ENCODE measurements around the gene CATSPERB.
A peak's percentile ranks its signal among the peaks of the same experiment; 100 is the strongest.
"Not testable (repeated sequence)": the region's sequence is repeated elsewhere in the genome, so short reads cannot be mapped to it uniquely, and the experiment has no call there.

The CATSPERB gene

GRCh38 chr14:91731986-91732385 lies at the start of gene CATSPERB:
TSS of gene CATSPERB (minus strand) at chr14:91732086. CDS start at chr14:91729479, 2,607 bp downstream.
- DNase-seq: no peak

- DNase-seq: no peak
Observed at GRCh38 chr14:91780452-91780851, 48.6 kb upstream of the CATSPERB start.

- no peak for DNase-seq
Observed at GRCh38 chr14:91778217-91778616, 46.3 kb upstream of the CATSPERB start.

GRCh38 chr14:91774140-91775096 lies 42.5 kb upstream of the CATSPERB start:
- no peak for DNase-seq

GRCh38 chr14:91770185-91770584 lies 38.3 kb upstream of the CATSPERB start:
- DNase-seq: no peak

- DNase-seq: no peak
Observed at GRCh38 chr14:91755570-91756295, 23.8 kb upstream of the CATSPERB start.

GRCh38 chr14:91754819-91755218 lies 22.9 kb upstream of the CATSPERB start:
- DNase-seq: no peak

GRCh38 chr14:91754185-91754584 lies 22.3 kb upstream of the CATSPERB start:
- no peak for DNase-seq

GRCh38 chr14:91753501-91754128 lies 21.7 kb upstream of the CATSPERB start:
- no peak for DNase-seq

GRCh38 chr14:91752961-91753360 lies 21.1 kb upstream of the CATSPERB start:
- DNase-seq: no peak

GRCh38 chr14:91751719-91752118 lies 19.8 kb upstream of the CATSPERB start:
- DNase-seq: peak; percentile 3

- no peak for DNase-seq
Observed at GRCh38 chr14:91750634-91751198, 18.8 kb upstream of the CATSPERB start.

GRCh38 chr14:91749868-91750267 lies 18.0 kb upstream of the CATSPERB start:
- no peak for DNase-seq

- no peak for DNase-seq
Observed at GRCh38 chr14:91748049-91748448, 16.2 kb upstream of the CATSPERB start.

- no peak for DNase-seq
Observed at GRCh38 chr14:91745344-91745743, 13.5 kb upstream of the CATSPERB start.

GRCh38 chr14:91744068-91744480 lies 12.2 kb upstream of the CATSPERB start:
- DNase-seq: peak; percentile 5

GRCh38 chr14:91743305-91743653 lies 11.4 kb upstream of the CATSPERB start:
- DNase-seq: no peak

- no peak for DNase-seq
Observed at GRCh38 chr14:91742621-91743304, 10.9 kb upstream of the CATSPERB start.

GRCh38 chr14:91739867-91740266 lies 8.0 kb upstream of the CATSPERB start:
- not testable (repeated sequence) for DNase-seq

- no peak for DNase-seq
Observed at GRCh38 chr14:91737619-91738018, 5.7 kb upstream of the CATSPERB start.

- no peak for DNase-seq
Observed at GRCh38 chr14:91732859-91733477, 1.1 kb upstream of the CATSPERB start.

GRCh38 chr14:91732439-91732838 lies 553 bp upstream of the CATSPERB start:
- no peak for DNase-seq
